HepG2 (cell line): ENCODE results near the gene PLCXD3. TPM values are rescaled to one million over a fixed set of nuclear protein-coding genes. Genes with fewer than 3 reads are reported as not detected.

Source experiments
- ATAC-seq: fragments of 200-7000 bp; cut with Tn5 transposase; 3 replicates; pipeline ENCODE4 v1.9.1; 2020; ENCODE audit warnings: mild to moderate bottlenecking, moderate library complexity
- BruUV-seq: library from RNA; stranded (reverse); fragments of 400-500 nt; replicated peaks from 2 replicates; lab custom pipeline; 2021; lab: Mats Ljungman, UMichigan
- CTCF ChIA-PET: fragments of 300-600 bp; formaldehyde crosslinking; extraction: SDS; loops from one replicate; lab custom pipeline; 2021; ENCODE audit warnings: low total read pairs, inconsistent platforms, low intra/inter-chr PET ratio; lab: Yijun Ruan, JAX
- POLR2A ChIA-PET: fragments of 350-600 bp; sonication (Branson Sonifier 250); formaldehyde crosslinking; loops from one replicate; lab custom pipeline; 2020; ENCODE audit warnings: antibody characterized with exemption, inconsistent platforms; lab: Yijun Ruan, JAX
- DNase-seq: peaks from one replicate; pipeline ENCODE4 v3.0.0-alpha.2; 2015; ENCODE audit warnings: low spot score
- FAIRE-seq: peaks from 3 replicates; lab custom pipeline; 2011; peaks lifted over from hg19 to GRCh38; lab: Jason Lieb, UNC
- H2AFZ ChIP-seq: one replicate; pipeline ENCODE4 v1.6.1; 2011; ENCODE audit warnings: low read length, inconsistent platforms
- H3K27ac ChIP-seq: fragments of 300-600 bp; 3 replicates; pipeline ENCODE4 v1.8.0; 2011; ENCODE audit warnings: mixed run types, mild to moderate bottlenecking, mixed read lengths, low read length, inconsistent platforms; ENCODE audit not compliant: insufficient read depth; ENCODE audit errors: extremely low read length
- H3K27me3 ChIP-seq, 2 experiments: fragments of 200-600 bp in 1 of 2; 2 replicates in 1 of 2; 3 replicates in 1 of 2; pipeline versions ENCODE4 v1.6.0 to v1.8.0; 2011; ENCODE audit warnings: low read length in 2 of 2, mild to moderate bottlenecking in 2 of 2, moderate library complexity in 2 of 2, inconsistent platforms in 1 of 2; ENCODE audit not compliant: insufficient read depth in 2 of 2, control insufficient read depth in 1 of 2
- H3K36me3 ChIP-seq, 2 experiments: fragments of 200-600 bp in 1 of 2; replicated peaks in 1 of 2; 2 replicates in 1 of 2; 3 replicates in 1 of 2; pipeline versions ENCODE4 v1.5.1 to v1.8.0; 2011; ENCODE audit warnings: low read length in 2 of 2, inconsistent platforms in 1 of 2; ENCODE audit not compliant: insufficient read depth in 2 of 2, control insufficient read depth in 1 of 2
- H3K4me1 ChIP-seq: 2 replicates; pipeline ENCODE4 v1.5.1; 2012; ENCODE audit warnings: low read length, inconsistent platforms; ENCODE audit not compliant: insufficient read depth
- H3K4me2 ChIP-seq: 2 replicates; pipeline ENCODE4 v1.6.0; 2011; ENCODE audit warnings: low read depth, low read length, inconsistent platforms
- H3K4me3 ChIP-seq, 3 experiments: fragments of 200-600 bp in 1 of 3; sonication (generic), shearing (Covaris generic) in 1 of 3; replicated peaks in 1 of 3; 2 replicates each; pipeline ENCODE4 v1.5.1; 2011 to 2016; ENCODE audit warnings: low read length in 3 of 3, inconsistent platforms in 2 of 3, low read depth in 2 of 3, mild to moderate bottlenecking in 2 of 3, control low read depth in 1 of 3, mixed read lengths in 1 of 3; ENCODE audit not compliant: insufficient read depth in 1 of 3
- H3K79me2 ChIP-seq: one replicate; pipeline ENCODE4 v1.6.1; 2011; ENCODE audit warnings: low read length, inconsistent platforms; ENCODE audit not compliant: insufficient read depth
- H3K9ac ChIP-seq: 2 replicates; pipeline ENCODE4 v1.6.0; 2011; ENCODE audit warnings: mild to moderate bottlenecking, low read depth, low read length, inconsistent platforms; ENCODE audit not compliant: insufficient read depth
- H3K9me3 ChIP-seq: 2 replicates; pipeline ENCODE4 v1.5.1; 2012; ENCODE audit warnings: mild to moderate bottlenecking, low read length
- H4K20me1 ChIP-seq: 2 replicates; pipeline ENCODE4 v1.6.0; 2011; ENCODE audit warnings: inconsistent platforms, mild to moderate bottlenecking, low read length, moderate library complexity; ENCODE audit not compliant: insufficient read depth
- AKAP8 ChIP-seq: sonication (generic); formaldehyde crosslinking; IDR thresholded peaks from 2 replicates; pipeline ENCODE4 v1.5.1; 2020; ENCODE audit warnings: mild to moderate bottlenecking, missing genetic modification reagents
- CBX1 ChIP-seq: IDR thresholded peaks from one replicate; pipeline ENCODE4 v1.6.1; 2016; ENCODE audit warnings: antibody characterized with exemption, low read depth
- CREB1 ChIP-seq, 2 experiments: fragments of 450-650 bp in 1 of 2; IDR thresholded peaks; 2 replicates each; pipeline ENCODE4 v1.6.1; 2016 to 2017; ENCODE audit warnings: control low read depth in 1 of 2, mild to moderate bottlenecking in 1 of 2, missing compliant biosample characterization in 1 of 2, missing genetic modification characterization in 1 of 2
- FOSL2 ChIP-seq: sonication (generic); formaldehyde crosslinking; IDR thresholded peaks from 2 replicates; pipeline ENCODE4 v1.4.0; 2020; ENCODE audit warnings: missing genetic modification reagents
- HCFC1 ChIP-seq: fragments of 150-350 bp; IDR thresholded peaks from 2 replicates; pipeline ENCODE4 v1.6.1; 2014; ENCODE audit warnings: low read depth, low read length
- NR2F1 ChIP-seq, 2 experiments: fragments of 450-650 bp in 1 of 2; formaldehyde crosslinking in 1 of 2; IDR thresholded peaks; 2 replicates each; pipeline versions ENCODE4 v1.5.0 to v1.6.1; 2016 to 2020; ENCODE audit warnings: mild to moderate bottlenecking in 1 of 2, missing compliant biosample characterization in 1 of 2, missing genetic modification reagents in 1 of 2, moderate library complexity in 1 of 2
- NR2F6 ChIP-seq, 2 experiments: IDR thresholded peaks; 2 replicates each; pipeline ENCODE4 v1.6.1; 2016; ENCODE audit warnings: antibody characterized with exemption in 1 of 2, mild to moderate bottlenecking in 1 of 2
- SRSF4 ChIP-seq: fragments of 200-400 bp; formaldehyde crosslinking; IDR thresholded peaks from one replicate; pipeline ENCODE4 v1.6.1; 2018; ENCODE audit warnings: mild to moderate bottlenecking, low read depth, low read length, moderate library complexity; ENCODE audit not compliant: poor library complexity, severe bottlenecking
- YEATS2 ChIP-seq: sonication (generic); formaldehyde crosslinking; IDR thresholded peaks from 2 replicates; pipeline ENCODE4 v1.4.0; 2020; ENCODE audit warnings: missing genetic modification reagents, borderline replicate concordance
- ZC3H4 ChIP-seq: sonication (generic); formaldehyde crosslinking; IDR thresholded peaks from 2 replicates; pipeline ENCODE4 v1.4.0; 2020; ENCODE audit warnings: missing genetic modification reagents, borderline replicate concordance
- ZFP37 ChIP-seq: sonication (generic); formaldehyde crosslinking; IDR thresholded peaks from 2 replicates; pipeline ENCODE4 v1.4.0; 2020; ENCODE audit warnings: missing genetic modification reagents, borderline replicate concordance
- ZFP90 ChIP-seq: sonication (generic); formaldehyde crosslinking; IDR thresholded peaks from 2 replicates; pipeline ENCODE4 v1.8.0; 2022; ENCODE audit warnings: missing genetic modification reagents, mild to moderate bottlenecking, inconsistent platforms, borderline replicate concordance
- ZNF232 ChIP-seq: sonication (generic); formaldehyde crosslinking; IDR thresholded peaks from 2 replicates; pipeline ENCODE4 v1.4.0; 2020; ENCODE audit warnings: missing genetic modification reagents, borderline replicate concordance
- ZNF263 ChIP-seq: sonication (generic); formaldehyde crosslinking; IDR thresholded peaks from 2 replicates; pipeline ENCODE4 v1.4.0; 2020; ENCODE audit warnings: missing genetic modification reagents
- ZNF543 ChIP-seq: sonication (generic); formaldehyde crosslinking; IDR thresholded peaks from 2 replicates; pipeline ENCODE4 v1.4.0; 2020; ENCODE audit warnings: mild to moderate bottlenecking, missing genetic modification reagents
- ZNF572 ChIP-seq: sonication (generic); formaldehyde crosslinking; IDR thresholded peaks from 2 replicates; pipeline ENCODE4 v1.5.1; 2020; ENCODE audit warnings: mild to moderate bottlenecking, missing genetic modification reagents
- ZNF703 ChIP-seq: sonication (generic); formaldehyde crosslinking; IDR thresholded peaks from 2 replicates; pipeline ENCODE4 v1.5.1; 2020; ENCODE audit warnings: missing genetic modification reagents, mild to moderate bottlenecking, moderate library complexity, borderline replicate concordance
- ZSCAN12 ChIP-seq: sonication (generic); formaldehyde crosslinking; IDR thresholded peaks from 2 replicates; pipeline ENCODE4 v1.9.0; 2021; ENCODE audit warnings: mild to moderate bottlenecking, missing genetic modification reagents
- in situ Hi-C: cut with HindIII; loops from 2 replicates; pipeline ENCODE4 v1.10.0; 2017; ENCODE audit warnings: low pct_unique_long_range_greater_than_20kb; ENCODE audit not compliant: extremely low pct_ligation_motif_present
- intact Hi-C: fragments of 100-400 bp; cut with micrococcal nuclease; formaldehyde crosslinking; loops from one replicate; pipeline ENCODE4 v1.10.0; 2022; ENCODE audit not compliant: unreplicated experiment
- polyA plus RNA-seq, 8 experiments: library from polyadenylated mRNA; depleted of rRNA in 3 of 8; stranded (reverse) in 7 of 8; unstranded in 1 of 8; fragments of >200 nt; fragmentation: Illumina TruSeq in 4 of 8; extraction: Trizol in 4 of 8; gene quantifications; 2 replicates each; pipeline versions ENCODE4 v1.2.1 to v1.2.3, GENCODE V29; 2011 to 2016; ENCODE audit warnings: low read depth in 4 of 8, missing spikeins in 1 of 8, mixed read lengths in 1 of 8; ENCODE audit not compliant: insufficient read depth in 1 of 8
- total RNA-seq, 5 experiments: library from RNA; depleted of rRNA; stranded (reverse); fragments of >200 nt; fragmentation: Illumina TruSeq; extraction: Trizol; gene quantifications; 2 replicates each; pipeline ENCODE4 v1.2.3, GENCODE V29; 2016; ENCODE audit warnings: low read depth in 1 of 5

PLCXD3 gene
- total and polyA plus RNA-seq, 2 of the 13 experiments (the other 11 are each of a cell fraction or from before 2014, with no cell fraction given): not detected

DNA sequence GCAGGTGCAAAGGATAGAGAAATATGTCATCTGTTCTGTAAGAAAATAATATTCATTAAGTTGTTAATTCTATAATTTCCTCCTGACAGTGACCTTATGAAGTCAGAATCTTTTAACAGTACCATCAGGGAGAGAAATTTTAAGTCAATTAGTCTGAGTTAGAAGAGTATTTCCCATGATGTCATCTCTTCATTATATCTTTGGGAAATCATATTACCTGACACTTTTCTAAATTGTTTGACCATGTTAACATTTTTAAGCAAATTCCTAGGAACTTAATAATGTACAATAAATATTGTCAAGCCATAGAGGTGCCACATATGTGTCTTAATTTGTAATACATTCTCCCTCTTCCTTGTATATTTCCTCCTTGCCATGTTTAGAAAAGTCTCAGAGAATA lies 172.7 kb downstream of the PLCXD3 start:
- TF ChIP-seq ZSCAN12 (CRISPR knock-in tag): no peak
- no peak for TF ChIP-seq SRSF4
- TF ChIP-seq AKAP8: no peak
- TF ChIP-seq FOSL2: no peak
- TF ChIP-seq HCFC1: no peak
- TF ChIP-seq NR2F1 (CRISPR knock-in tag; IDR thresholded peaks at IDR 0.05): no peak
- TF ChIP-seq ZC3H4 (CRISPR knock-in tag): no peak
- TF ChIP-seq CBX1: no peak
- TF ChIP-seq YEATS2: no peak
- TF ChIP-seq ZFP37 (CRISPR knock-in tag): no peak
- TF ChIP-seq NR2F6 (IDR thresholded peaks at IDR 0.05): no peak
- no peak for TF ChIP-seq NR2F6 (CRISPR knock-in tag; IDR thresholded peaks at IDR 0.05)
- no peak for TF ChIP-seq ZNF263 (CRISPR knock-in tag)
- TF ChIP-seq ZFP90 (CRISPR knock-in tag): no peak
- no peak for TF ChIP-seq ZNF703
- TF ChIP-seq ZNF572: no peak
- no peak for TF ChIP-seq CREB1 (IDR thresholded peaks at IDR 0.05)
- no peak for TF ChIP-seq CREB1 (CRISPR knock-in tag; IDR thresholded peaks at IDR 0.05)
- no peak for TF ChIP-seq ZNF232 (CRISPR knock-in tag)
- no peak for TF ChIP-seq ZNF543
- no peak overlapping the region for H3K4me3 ChIP-seq
- intact Hi-C loops: loop anchor here (5.0 kb wide), 1 partner anchor 435 kb away; no protein-coding TSS in a partner anchor
- no peaks in the 10 kb centered on the region for H4K20me1 ChIP-seq
- H3K79me2 ChIP-seq: no peaks in the 10 kb centered on the region
- in situ Hi-C loops: no loop called here
- CTCF ChIA-PET: no interaction called here
- ATAC-seq (no peak), DNase-seq (no peak), FAIRE-seq (no peak)
- no peak overlapping the region for H2AFZ ChIP-seq
- POLR2A ChIA-PET: no interaction called here
- no peaks in the 10 kb centered on the region; a peak in 1 of 5 replicates for H3K27me3 ChIP-seq
- no peaks in the 10 kb centered on the region for H3K4me1 ChIP-seq
- no peaks in the 10 kb centered on the region for H3K36me3 ChIP-seq
- no peak overlapping the region for H3K9ac ChIP-seq
- H3K27ac ChIP-seq: no peak overlapping the region
- H3K9me3 ChIP-seq: no peaks in the 10 kb centered on the region
- no TSS peak for BruUV-seq
- no peak overlapping the region for H3K4me2 ChIP-seq
